Fibroblast of the conjunctiva (primary cell): ENCODE results near the gene INTS1.

Experiments
- DNase-seq: peaks from one replicate; pipeline ENCODE4 v3.0.0-alpha.2; 2010; ENCODE audit warnings: low read depth

INTS1 gene

DNA sequence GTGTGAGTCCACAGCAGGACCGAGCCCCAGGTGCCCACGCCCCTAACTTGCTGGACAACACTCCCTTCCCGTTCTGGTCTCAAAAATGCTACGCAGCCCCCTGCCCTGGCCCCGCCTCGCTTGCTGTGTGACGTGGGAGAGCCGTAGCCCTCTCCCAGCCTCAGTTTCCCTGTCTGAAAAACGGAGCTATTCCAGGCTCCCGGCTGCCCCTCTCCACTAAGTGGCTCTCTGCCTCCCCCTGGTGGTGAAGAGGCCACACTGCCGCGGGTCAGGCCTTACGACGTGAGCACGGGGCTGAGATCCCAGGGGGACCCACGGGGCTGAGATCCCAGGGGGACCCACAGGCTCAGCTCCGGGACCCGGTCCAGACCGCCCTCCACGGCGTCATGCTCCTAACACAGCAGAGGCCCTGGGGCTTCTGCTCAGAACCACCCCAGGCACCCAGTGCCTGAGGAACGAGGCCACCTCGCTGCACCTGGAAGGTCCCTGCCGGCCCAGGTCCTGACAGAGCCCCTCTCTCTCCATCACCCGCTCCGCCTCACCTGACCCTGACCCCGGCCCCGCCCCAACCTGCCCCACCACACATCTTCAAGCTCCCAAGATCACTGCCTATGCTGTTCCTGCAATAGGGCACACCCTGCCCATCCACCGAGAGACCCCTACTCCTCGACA, 71.6 kb downstream of the INTS1 start:
- DNase-seq: peak; percentile 14

DNA sequence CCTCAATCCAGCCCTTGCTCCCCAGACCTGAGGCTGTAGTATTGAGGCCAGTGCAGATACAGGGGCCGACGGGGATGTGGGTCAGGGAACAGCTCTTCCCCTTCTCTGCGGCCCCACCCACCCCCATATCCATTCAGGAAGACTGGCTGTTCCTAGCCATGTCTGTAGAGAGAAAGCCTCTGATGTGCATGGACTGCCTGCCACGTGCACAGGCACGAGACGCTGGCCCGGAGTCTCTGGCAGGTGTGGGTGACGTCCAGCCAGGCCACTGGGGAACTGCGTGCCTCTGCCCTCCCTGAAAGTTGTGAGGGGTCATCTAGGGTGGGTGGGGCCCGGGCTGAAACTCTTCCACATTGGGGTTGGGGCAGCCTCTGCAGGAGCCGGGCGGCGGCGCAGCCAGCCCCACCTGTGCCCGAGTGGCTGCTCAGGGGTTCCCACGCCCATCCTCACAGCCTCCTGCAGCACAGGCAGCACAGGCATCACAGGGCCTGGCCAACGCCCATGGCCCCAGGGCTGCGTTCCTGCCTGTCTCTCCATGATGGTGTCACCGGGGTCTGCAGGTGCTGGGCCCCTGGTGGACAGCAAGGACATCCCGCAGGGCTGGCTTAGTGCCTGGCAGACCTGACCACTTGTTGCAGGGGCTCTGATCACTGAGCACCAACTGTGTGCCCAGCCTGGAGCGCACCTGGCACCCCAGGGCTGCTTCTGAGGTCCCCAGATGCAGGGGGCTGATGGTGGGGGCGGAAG, 72.4 kb downstream of the INTS1 start:
- no peak for DNase-seq

DNA sequence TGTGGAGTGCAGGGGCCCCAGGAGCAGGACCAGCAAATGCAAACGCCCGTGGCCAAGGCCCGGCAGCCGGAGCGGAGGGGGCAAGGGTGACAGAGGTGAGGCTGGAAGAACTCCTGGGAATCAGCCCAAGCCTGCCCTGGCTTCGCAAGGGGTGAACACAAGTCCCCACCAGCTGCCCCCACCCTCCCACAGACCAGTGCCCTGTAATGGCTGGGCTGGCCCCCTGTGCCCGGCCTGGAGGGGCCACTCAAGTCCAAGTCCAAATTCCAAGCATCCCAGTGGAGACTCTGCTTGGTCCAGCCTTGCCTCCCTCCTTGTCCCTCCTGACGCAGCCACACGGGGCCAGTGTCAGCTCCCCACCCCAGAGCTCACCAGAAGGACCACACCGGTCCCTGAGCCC, 73.0 kb downstream of the INTS1 start:
- no peak for DNase-seq

DNA sequence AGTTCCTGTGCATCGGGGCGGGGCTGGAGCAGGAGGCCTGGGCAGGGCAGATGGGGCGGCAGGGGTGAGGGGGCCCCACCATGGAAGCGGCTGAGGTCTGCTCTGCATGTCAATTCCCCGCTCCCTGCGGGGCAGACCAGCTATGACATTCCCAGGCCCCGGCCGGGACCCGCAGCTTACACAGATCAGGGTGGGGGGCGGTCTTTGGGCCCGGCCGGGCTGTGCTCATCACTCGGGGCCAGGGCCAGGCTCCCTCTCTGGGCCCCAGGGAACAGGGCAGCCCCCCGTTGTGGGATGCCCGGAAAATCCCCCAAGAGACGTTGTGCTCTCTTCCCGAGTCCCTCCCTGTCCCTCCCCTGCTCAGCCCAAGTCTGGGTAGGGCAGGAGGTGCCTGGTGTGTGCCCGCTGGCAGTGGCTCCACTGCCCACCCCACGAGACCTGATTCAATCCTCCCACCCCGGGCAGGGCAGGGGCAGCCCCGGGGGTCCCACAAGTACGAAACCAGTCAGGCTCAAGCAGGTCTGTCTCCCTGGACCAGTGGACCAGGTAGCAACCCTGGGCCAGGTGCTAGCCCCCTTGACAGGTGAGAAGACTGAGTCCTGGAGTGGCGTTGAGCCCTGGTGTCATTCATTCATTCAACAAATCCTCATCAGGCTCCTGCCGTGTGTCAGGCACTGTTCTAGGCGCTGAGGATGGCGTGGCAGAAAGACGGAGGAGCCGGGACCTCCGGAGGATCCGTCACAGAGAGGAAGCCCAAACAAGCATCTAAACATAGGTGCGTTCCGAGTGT, 73.9 kb downstream of the INTS1 start:
- DNase-seq: no peak

DNA sequence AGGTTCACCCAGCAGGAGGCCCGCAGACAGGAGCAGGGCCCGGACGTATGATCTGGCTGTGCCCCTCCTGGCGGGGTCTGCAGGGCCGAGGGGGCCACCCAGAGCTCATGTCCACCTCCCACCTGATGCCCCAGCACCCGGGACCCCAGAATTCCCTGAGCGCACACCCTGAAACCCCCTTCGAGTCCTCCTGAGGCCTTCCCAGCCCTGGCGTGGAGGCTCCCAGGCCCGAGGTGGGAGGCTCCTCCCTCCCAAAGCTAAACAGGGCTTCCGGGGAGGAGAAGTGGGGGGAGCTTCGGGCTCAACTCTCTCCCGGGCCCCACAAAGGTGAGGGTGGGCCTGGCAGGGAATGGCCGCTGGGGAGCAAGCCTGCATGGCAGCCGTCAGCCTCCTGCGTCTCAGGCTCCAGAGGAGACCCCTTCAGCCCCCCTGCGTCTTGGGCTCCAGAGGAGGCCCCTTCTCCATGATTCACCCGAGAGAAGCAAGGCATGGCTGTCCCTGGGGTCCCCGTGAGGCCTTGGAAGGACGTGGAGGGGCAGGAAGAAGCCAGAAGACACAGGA, 75.2 kb downstream of the INTS1 start:
- no peak for DNase-seq

DNA sequence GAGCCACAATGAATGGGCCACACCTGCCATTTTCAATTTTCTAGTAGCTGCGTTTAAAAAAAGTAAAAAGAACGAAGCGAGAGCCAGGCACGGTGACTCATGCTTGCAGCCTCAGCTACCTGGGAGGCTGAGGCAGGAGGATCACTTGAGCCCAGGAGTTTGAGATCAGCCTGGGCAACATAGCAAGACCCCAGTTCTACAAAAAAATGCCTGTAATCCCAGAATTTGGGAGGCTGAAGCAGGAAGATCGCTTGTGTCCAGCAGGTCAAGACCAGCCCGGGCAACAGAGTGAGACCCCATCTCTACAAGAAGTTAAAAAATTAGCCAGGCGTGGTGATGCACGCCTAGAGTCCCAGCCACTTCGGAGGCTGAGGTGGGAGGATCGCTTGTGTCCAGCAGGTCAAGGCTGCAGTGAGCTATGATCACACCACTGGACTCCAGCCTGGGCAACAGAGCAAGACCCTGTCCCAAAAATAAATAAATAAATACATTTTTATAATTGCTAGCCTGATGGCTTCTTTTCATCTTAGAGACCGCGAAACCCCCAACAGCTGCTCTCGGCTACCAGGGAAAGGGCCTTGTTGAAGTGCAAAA, 77.0 kb downstream of the INTS1 start:
- DNase-seq: no peak

DNA sequence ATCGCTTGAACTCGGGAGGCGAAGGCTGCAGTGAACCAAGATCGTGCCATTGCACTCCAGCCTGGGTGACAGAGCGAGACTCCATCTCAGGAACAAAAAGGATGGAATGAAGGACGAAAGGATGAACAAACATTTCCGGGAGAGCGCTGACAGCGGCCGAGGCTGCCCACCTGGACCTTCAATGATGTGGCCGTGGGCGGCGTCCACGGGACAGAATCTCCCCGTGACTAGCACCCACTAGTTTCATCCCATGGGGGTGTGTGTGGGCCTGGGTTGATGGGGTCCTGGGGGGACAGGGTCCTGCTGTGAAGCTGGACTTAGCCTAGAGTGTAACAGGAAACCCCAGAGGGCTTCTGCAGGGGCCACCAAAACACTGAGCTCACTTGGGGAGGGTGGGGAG, 77.7 kb downstream of the INTS1 start:
- DNase-seq: no peak

DNA sequence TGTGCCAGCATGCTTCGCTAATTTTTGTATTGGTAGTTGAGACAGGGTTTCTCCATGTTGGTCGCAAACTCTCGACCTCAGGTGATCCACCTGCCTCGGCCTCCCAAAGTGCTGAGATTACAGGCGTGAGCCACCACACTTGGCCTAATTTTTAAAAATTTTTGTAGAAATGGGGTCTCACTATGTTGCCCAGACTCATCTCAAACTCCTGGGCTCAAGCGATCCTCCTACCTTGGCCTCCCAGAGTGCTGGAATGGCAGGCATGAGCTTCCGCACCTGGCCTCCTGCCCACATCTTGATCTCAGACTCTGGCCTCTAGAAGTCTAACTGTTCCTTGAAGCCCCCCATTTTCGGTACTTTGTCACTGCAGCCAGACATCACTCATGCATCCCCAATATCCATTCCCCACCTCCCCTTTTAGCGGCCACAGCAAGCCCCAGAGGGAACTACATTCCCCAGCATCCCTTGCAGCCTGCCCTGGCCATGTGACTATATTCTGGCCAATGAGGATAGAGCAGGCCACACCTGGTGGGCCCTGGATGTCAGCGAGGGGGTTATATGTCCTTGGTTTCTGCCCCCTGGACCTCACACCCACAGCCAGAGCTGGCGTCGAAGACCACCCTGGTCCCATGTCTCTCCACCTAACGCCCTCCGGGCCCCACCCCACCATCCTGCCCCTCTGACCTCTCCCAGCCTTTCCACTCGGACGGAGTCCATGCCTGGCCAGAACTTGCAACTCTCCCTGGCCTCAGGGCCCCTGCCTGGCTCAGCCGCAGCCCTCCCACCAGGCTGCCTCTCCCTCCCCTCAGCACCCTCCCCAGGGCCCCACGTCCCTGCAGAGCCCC, 78.7 kb downstream of the INTS1 start:
- no peak for DNase-seq

DNA sequence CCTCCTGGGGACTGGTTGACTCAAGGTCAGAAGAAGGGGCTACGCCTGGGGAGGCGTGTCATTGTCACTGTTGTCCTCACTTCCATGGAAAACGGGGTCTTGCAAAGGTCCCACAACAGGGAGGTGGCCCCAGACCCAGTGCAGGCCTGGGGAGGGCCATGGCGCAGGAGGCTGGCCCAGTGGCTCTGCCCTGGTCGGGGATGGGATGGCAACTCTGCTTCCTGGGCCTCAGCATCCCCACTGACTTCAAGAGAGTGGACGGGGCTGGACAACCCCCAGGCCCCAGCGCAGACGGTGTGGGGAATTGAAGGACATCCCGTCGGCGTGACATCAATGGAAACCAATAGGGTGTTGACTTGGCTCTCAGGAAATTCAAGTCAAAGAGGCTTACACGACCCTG, 80.1 kb downstream of the INTS1 start:
- DNase-seq: no peak

DNA sequence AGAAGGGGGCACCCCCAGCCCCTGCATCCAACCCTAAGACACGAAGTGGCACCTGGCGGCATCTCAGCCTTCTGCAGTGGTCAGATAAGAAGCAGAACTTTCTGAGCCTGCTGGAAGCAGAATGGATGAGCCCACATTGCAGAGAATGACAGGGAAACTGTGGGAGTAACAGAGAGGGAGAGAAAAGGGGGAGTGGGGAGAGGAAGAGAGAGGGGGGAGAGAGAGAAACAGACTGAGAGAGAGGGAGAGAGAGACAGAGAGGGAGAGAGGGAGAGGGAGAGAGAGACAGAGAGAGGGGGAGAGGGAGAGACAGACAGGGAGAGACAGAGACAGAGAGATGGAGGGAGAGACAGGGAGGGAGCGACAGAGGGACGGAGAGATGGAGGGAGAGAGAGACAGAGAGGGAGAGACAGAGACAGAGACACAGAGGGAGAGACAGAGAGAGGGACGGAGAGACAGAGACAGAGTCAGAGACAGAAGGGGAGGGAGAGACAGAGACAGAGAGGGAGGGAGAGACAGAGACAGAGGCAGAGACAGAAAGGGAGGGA, 80.9 kb downstream of the INTS1 start:
- no peak for DNase-seq

DNA sequence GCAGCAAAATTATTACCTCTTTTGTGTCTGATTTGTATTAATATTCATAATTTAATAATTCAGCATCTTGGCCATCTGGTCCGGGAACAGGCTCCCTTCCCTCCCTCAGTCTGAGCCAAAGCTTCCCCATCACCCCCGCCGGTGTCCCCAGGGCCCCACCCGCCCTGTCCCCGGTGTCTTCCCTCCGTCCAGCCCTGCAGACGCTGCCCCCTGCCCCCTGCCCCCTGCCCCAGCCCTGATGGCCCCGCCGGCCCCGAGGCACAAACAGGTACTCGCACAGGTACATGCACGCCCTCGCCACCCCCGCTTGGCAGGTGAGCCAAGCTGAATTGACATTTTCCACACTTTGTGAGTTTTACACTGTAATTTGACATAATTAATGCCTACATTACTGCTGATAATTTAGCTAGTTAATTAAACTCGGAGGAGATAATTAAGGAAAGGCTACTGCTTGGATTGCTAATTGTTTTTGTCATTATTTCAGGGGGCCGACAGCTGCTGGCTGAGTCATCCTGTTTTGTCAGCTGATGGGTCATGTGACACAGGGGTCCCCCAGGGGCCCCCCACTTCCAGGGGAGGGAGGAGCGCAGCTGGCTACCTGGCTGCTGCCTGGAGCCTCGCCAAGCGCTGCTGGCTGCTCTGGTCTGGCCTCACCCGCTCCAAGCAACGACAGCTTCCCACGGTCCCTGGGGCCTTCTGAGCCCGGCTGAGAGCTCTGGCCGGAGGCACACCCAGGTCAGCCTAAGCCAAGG, 81.5 kb downstream of the INTS1 start:
- no peak for DNase-seq

DNA sequence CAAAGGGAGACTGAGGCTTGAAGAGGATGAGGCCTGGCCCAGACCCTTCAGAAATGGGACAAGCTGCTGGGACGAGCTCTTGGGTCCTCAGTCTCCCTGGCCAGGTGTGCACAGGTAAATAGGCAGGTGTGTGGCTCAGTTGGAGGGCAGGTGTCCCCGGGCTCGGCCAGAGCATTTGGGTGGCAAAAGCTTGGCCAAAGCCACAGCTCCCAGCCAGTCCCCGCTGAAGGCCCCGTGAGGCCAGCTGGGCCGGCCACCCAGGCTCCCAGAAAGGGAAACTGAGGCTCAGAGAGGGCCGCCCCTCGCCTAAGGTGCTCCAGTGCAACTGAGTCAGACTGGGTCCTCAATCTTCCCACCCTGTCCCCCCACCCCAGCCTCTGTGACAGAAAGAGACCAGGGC, 82.2 kb downstream of the INTS1 start:
- DNase-seq: no peak

DNA sequence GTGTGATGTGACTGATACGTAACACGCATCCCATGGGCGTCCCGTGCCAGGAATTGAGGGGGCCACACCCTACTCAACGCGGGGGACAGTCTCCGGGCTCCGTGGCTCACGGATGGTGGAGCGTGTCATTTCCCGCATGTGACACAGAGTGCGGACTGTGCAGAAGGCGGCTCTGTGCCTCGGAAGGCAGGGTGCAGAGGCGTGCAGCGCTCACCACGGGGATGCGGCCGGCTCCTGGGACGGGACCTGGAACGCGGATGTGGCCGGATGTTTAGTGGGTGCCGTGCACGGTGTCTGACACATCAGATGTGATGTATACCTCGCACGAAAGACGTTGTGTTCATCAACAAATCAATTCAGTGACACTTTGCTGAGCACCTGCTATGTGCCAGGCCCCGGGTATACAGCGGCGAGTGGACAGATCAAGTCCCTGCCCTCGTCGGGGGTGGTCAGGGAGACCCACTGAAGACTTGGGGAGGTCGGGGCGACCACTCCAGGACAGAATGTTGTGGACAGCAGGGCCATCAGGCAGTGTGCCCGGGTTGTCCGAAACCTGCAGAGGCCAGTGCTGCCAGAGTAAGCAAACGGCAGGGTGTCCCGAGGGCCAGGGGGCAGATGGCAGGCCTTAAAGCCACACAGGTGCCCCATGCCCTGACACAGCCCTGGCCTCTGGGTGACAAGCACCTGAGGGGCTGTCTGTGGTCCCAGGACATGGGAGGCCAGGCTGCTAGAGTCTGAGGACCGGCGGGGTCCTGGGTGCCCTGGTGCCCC, 83.0 kb downstream of the INTS1 start:
- DNase-seq: no peak
